ENCODE results near the gene LMX1B.
"Not testable (repeated sequence)": the region's sequence is repeated elsewhere in the genome, so short reads cannot be mapped to it uniquely, and the experiment has no call there.

LMX1B gene

GRCh38 chr9:126635661-126636439, 22.1 kb downstream of the LMX1B start:
- no peak for DNase-seq

GRCh38 chr9:126636983-126637798, 23.5 kb downstream of the LMX1B start:
- no peak for DNase-seq

GRCh38 chr9:126638571-126639132, 24.9 kb downstream of the LMX1B start:
- no peak for DNase-seq

- DNase-seq, result no peak
These were observed 25.7 kb downstream of the LMX1B start for GRCh38 chr9:126639318-126640000.

GRCh38 chr9:126641118-126641851, 27.6 kb downstream of the LMX1B start:
- no peak for DNase-seq

- DNase-seq, result no peak
These were observed 28.4 kb downstream of the LMX1B start for GRCh38 chr9:126642010-126642744.

- no peak for DNase-seq
These were observed 29.1 kb downstream of the LMX1B start for GRCh38 chr9:126642839-126643238.

GRCh38 chr9:126643945-126644527, 30.3 kb downstream of the LMX1B start:
- no peak for DNase-seq

- no peak for DNase-seq
These were observed 32.4 kb downstream of the LMX1B start for GRCh38 chr9:126646162-126646561.

- no peak for DNase-seq
These were observed 34.1 kb downstream of the LMX1B start for GRCh38 chr9:126647585-126648411.

GRCh38 chr9:126649477-126649876, 35.7 kb downstream of the LMX1B start:
- DNase-seq, result no peak

- peak; percentile 68 for DNase-seq
These were observed 36.9 kb downstream of the LMX1B start for GRCh38 chr9:126650404-126651341.

GRCh38 chr9:126652140-126652582, 38.4 kb downstream of the LMX1B start:
- DNase-seq, result no peak

GRCh38 chr9:126654124-126654523, 40.4 kb downstream of the LMX1B start:
- no peak for DNase-seq

GRCh38 chr9:126656214-126656613, 42.5 kb downstream of the LMX1B start:
- not testable (repeated sequence) for DNase-seq

GRCh38 chr9:126658201-126658825, 44.6 kb downstream of the LMX1B start:
- DNase-seq, result no peak

GRCh38 chr9:126658956-126659555, 45.3 kb downstream of the LMX1B start:
- DNase-seq, result no peak

- no peak for DNase-seq
These were observed 47.4 kb downstream of the LMX1B start for GRCh38 chr9:126661122-126661520.

All from NCI-H226 (cell line).